GM03348 (cell line): ENCODE data around the gene SLC22A6.
"Not testable (repeated sequence)": the region's sequence is repeated elsewhere in the genome, so short reads cannot be mapped to it uniquely, and the experiment has no call there.

Experiments used
- DNase-seq: peaks from one replicate; pipeline ENCODE4 v3.0.0; 2012; ENCODE audit warnings: low spot score

SLC22A6 gene

GRCh38 chr11:62985041-62985750, 429 bp upstream of the SLC22A6 start:
- DNase-seq, result no peak

- no peak for DNase-seq
Measured at GRCh38 chr11:62983536-62984199, 1.1 kb downstream of the SLC22A6 start.

GRCh38 chr11:62981743-62982142, 3.0 kb downstream of the SLC22A6 start:
- DNase-seq, result no peak

- DNase-seq, result no peak
Measured at GRCh38 chr11:62980133-62980760, 4.5 kb downstream of the SLC22A6 start.

GRCh38 chr11:62976109-62976508, 8.7 kb downstream of the SLC22A6 start:
- DNase-seq, result no peak

GRCh38 chr11:62974848-62975522, 9.8 kb downstream of the SLC22A6 start:
- no peak for DNase-seq

GRCh38 chr11:62965574-62965973, 19.2 kb downstream of the SLC22A6 start:
- DNase-seq, result no peak

- DNase-seq, result no peak
Measured at GRCh38 chr11:62962391-62962790, 22.4 kb downstream of the SLC22A6 start.

- no peak for DNase-seq
Measured at GRCh38 chr11:62961017-62961570, 23.7 kb downstream of the SLC22A6 start.

GRCh38 chr11:62959422-62959980, 25.3 kb downstream of the SLC22A6 start:
- DNase-seq, result no peak

- peak; percentile 34 for DNase-seq
Measured at GRCh38 chr11:62958547-62959421, 26.0 kb downstream of the SLC22A6 start.

GRCh38 chr11:62957147-62957546, 27.6 kb downstream of the SLC22A6 start:
- no peak for DNase-seq

- no peak for DNase-seq
Measured at GRCh38 chr11:62954478-62954877, 30.3 kb downstream of the SLC22A6 start.

- DNase-seq, result no peak
Measured at GRCh38 chr11:62953811-62954210, 31.0 kb downstream of the SLC22A6 start.

- DNase-seq, result no peak
Measured at GRCh38 chr11:62948765-62949320, 35.9 kb downstream of the SLC22A6 start.

- DNase-seq, result not testable (repeated sequence)
Measured at GRCh38 chr11:62945538-62945937, 39.2 kb downstream of the SLC22A6 start.

GRCh38 chr11:62937528-62937927, 47.2 kb downstream of the SLC22A6 start:
- DNase-seq, result not testable (repeated sequence)

GRCh38 chr11:62934496-62934785, 50.3 kb downstream of the SLC22A6 start:
- no peak for DNase-seq

- DNase-seq, result no peak
Measured at GRCh38 chr11:62933750-62934495, 50.8 kb downstream of the SLC22A6 start.

GRCh38 chr11:62933285-62933684, 51.5 kb downstream of the SLC22A6 start:
- no peak for DNase-seq
